Caco-2 (cell line): ENCODE results near the gene TFAM. TPM values are rescaled to one million over a fixed set of nuclear protein-coding genes. Genes with fewer than 3 reads are reported as not detected.

Experiments
- BruUV-seq: library from RNA; stranded (reverse); fragments of 400-500 nt; replicated peaks from 2 replicates; lab custom pipeline; 2021; lab: Mats Ljungman, UMichigan
- CTCF ChIA-PET: fragments of 300-600 bp; sonication (Branson Sonifier 250); formaldehyde crosslinking; loops from one replicate; lab custom pipeline; 2022; ENCODE audit warnings: antibody characterized with exemption; lab: Charles Lee
- POLR2A ChIA-PET: fragments of 300-600 bp; sonication (Branson Sonifier 250); formaldehyde crosslinking; loops from one replicate; lab custom pipeline; 2022; ENCODE audit warnings: antibody characterized with exemption; lab: Charles Lee
- DNase-seq, 2 experiments: peaks; one replicate each; pipeline versions ENCODE4 v3.0.0 to v3.0.0-alpha.2; 2020 to 2022
- H3K27me3 ChIP-seq: replicated peaks from 2 replicates; pipeline ENCODE4 v1.6.0; 2011; ENCODE audit warnings: low read length; ENCODE audit not compliant: control insufficient read depth, insufficient read depth
- H3K36me3 ChIP-seq: 2 replicates; pipeline ENCODE4 v1.5.1; 2011; ENCODE audit warnings: low read length; ENCODE audit not compliant: control insufficient read depth, insufficient read depth
- H3K4me1 ChIP-seq: fragments of 250-450 bp; sonication (Bioruptor Pico); 2 replicates; pipeline ENCODE4 v1.5.1; 2020; ENCODE audit warnings: mild to moderate bottlenecking
- H3K4me3 ChIP-seq: 2 replicates; pipeline ENCODE4 v1.5.1; 2011; ENCODE audit warnings: low read depth, mild to moderate bottlenecking, control low read depth, low read length
- H3K9me3 ChIP-seq: fragments of 250-450 bp; sonication (Bioruptor Pico); 2 replicates; pipeline ENCODE4 v1.5.1; 2020; ENCODE audit warnings: mild to moderate bottlenecking, moderate library complexity
- H3K27ac Mint-ChIP-seq: one replicate; pipeline ENCODE4 v1.8.0; 2022; ENCODE audit warnings: mixed read lengths; ENCODE audit not compliant: unreplicated experiment
- H3K27me3 Mint-ChIP-seq: one replicate; pipeline ENCODE4 v1.8.0; 2022; ENCODE audit warnings: mixed read lengths; ENCODE audit not compliant: insufficient read depth, unreplicated experiment
- H3K36me3 Mint-ChIP-seq: one replicate; pipeline ENCODE4 v1.8.0; 2022; ENCODE audit warnings: mild to moderate bottlenecking, mixed read lengths; ENCODE audit not compliant: insufficient read depth, unreplicated experiment
- H3K4me1 Mint-ChIP-seq: one replicate; pipeline ENCODE4 v1.8.0; 2022; ENCODE audit warnings: low read depth, mixed read lengths; ENCODE audit not compliant: unreplicated experiment
- H3K4me3 Mint-ChIP-seq: one replicate; pipeline ENCODE4 v1.8.0; 2022; ENCODE audit warnings: mild to moderate bottlenecking, moderate library complexity, mixed read lengths; ENCODE audit not compliant: unreplicated experiment
- H3K9me3 Mint-ChIP-seq: one replicate; pipeline ENCODE4 v1.8.0; 2022; ENCODE audit warnings: mixed read lengths; ENCODE audit not compliant: unreplicated experiment
- CTCF ChIP-seq, 2 experiments: fragments of 200-600 bp in 1 of 2; IDR thresholded peaks; 1 replicate in 1 of 2; 2 replicates in 1 of 2; pipeline versions ENCODE4 v1.5.1 to v1.8.0; 2011 to 2022; ENCODE audit warnings: antibody characterized with exemption in 1 of 2, control low read depth in 1 of 2, inconsistent platforms in 1 of 2, low read depth in 1 of 2, low read length in 1 of 2, mild to moderate bottlenecking in 1 of 2, moderate library complexity in 1 of 2; ENCODE audit not compliant: insufficient read depth in 1 of 2, severe bottlenecking in 1 of 2, unreplicated experiment in 1 of 2
- intact Hi-C: fragments of 100-400 bp; cut with micrococcal nuclease; formaldehyde crosslinking; loops from one replicate; pipeline ENCODE4 v1.10.0; 2022; ENCODE audit not compliant: unreplicated experiment
- total RNA-seq: library from RNA; stranded (reverse); gene quantifications from 2 replicates; pipeline ENCODE4 v1.2.3, GENCODE V29; 2022

Gene TFAM
- total RNA-seq, 1 experiment from 2014 or later: 228 TPM

- ChIA-PET POLR2A (no interaction called here), CTCF (no interaction called here)
- no peak for TF ChIP-seq CTCF (IDR thresholded peaks at IDR 0.05; ENCODE audit: insufficient read depth in 1 of 2, low read depth in 1 of 2, low read length in 1 of 2, severe bottlenecking in 1 of 2, unreplicated experiment in 1 of 2)
- H3K4me3 Mint-ChIP-seq: no peak overlapping the region
- no peaks in the 10 kb centered on the region for H3K4me1 Mint-ChIP-seq
- H3K36me3 Mint-ChIP-seq: peaks cover 9% of the 10 kb centered on the region
- H3K36me3 ChIP-seq: no peaks in the 10 kb centered on the region; the same call in 1 of the 2 replicates
- DNase-seq: no peak
- no peak overlapping the region for H3K27ac Mint-ChIP-seq
- H3K9me3 ChIP-seq: no peaks in the 10 kb centered on the region
- intact Hi-C loops: no loop called here
- no peaks in the 10 kb centered on the region for H3K4me1 ChIP-seq
- H3K4me3 ChIP-seq: no peak overlapping the region
- no TSS peak for BruUV-seq
- no peaks in the 10 kb centered on the region for H3K9me3 Mint-ChIP-seq
- no peaks in the 10 kb centered on the region for H3K27me3 ChIP-seq
- H3K27me3 Mint-ChIP-seq: no peaks in the 10 kb centered on the region
Observed at GRCh38 chr10:58371473-58371872, 13.7 kb upstream of the TFAM start.

- Mint-ChIP-seq H3K9me3 (no peaks in the 10 kb centered on the region), H3K27me3 (no peaks in the 10 kb centered on the region), H3K36me3 (peaks cover 4% of the 10 kb centered on the region), H3K27ac (no peak overlapping the region), H3K4me1 (no peaks in the 10 kb centered on the region), H3K4me3 (no peak overlapping the region)
- Histone ChIP-seq H3K4me1 (no peaks in the 10 kb centered on the region), H3K36me3 (no peaks in the 10 kb centered on the region; the same call in 1 of the 2 replicates), H3K4me3 (no peak overlapping the region), H3K27me3 (no peaks in the 10 kb centered on the region), H3K9me3 (no peaks in the 10 kb centered on the region)
- no peak for DNase-seq
- CTCF ChIA-PET: interaction anchor here (0.6 to 1.8 kb wide), 2 partner anchors 12 to 14 kb away, joined by 5 read pairs; no protein-coding TSS in a partner anchor
- POLR2A ChIA-PET: no interaction called here
- no peak for TF ChIP-seq CTCF (IDR thresholded peaks at IDR 0.05; ENCODE audit: insufficient read depth in 1 of 2, low read depth in 1 of 2, low read length in 1 of 2, severe bottlenecking in 1 of 2, unreplicated experiment in 1 of 2)
- no TSS peak for BruUV-seq
- intact Hi-C loops: no loop called here
Observed at GRCh38 chr10:58372607-58373441, 12.4 kb upstream of the TFAM start.

GRCh38 chr10:58373442-58373827, 11.8 kb upstream of the TFAM start:
- no peaks in the 10 kb centered on the region for H3K4me1 ChIP-seq
- intact Hi-C loops: no loop called here
- Mint-ChIP-seq H3K27ac (no peak overlapping the region), H3K4me3 (no peak overlapping the region), H3K27me3 (no peaks in the 10 kb centered on the region), H3K4me1 (no peaks in the 10 kb centered on the region), H3K36me3 (peaks cover 4% of the 10 kb centered on the region), H3K9me3 (no peaks in the 10 kb centered on the region)
- POLR2A ChIA-PET: no interaction called here
- CTCF ChIA-PET: interaction anchor here (1.8 kb wide), 1 partner anchor 11 kb away, joined by 5 read pairs; no protein-coding TSS in a partner anchor
- no peaks in the 10 kb centered on the region for H3K27me3 ChIP-seq
- H3K4me3 ChIP-seq: no peak overlapping the region
- H3K36me3 ChIP-seq: no peaks in the 10 kb centered on the region
- no peaks in the 10 kb centered on the region for H3K9me3 ChIP-seq
- TF ChIP-seq CTCF (IDR thresholded peaks at IDR 0.05; ENCODE audit: insufficient read depth in 1 of 2, low read depth in 1 of 2, low read length in 1 of 2, severe bottlenecking in 1 of 2, unreplicated experiment in 1 of 2): no peak
- DNase-seq: no peak
- BruUV-seq: no TSS peak
